Mesendoderm (in vitro differentiated cells): ENCODE data around the gene RTN4.

ENCODE experiments used
- DNase-seq: peaks from one replicate; pipeline ENCODE4 v3.0.0; 2013
- H2AK5ac ChIP-seq: 2 replicates; pipeline ENCODE4 v1.6.1; 2013; ENCODE audit warnings: low read length, inconsistent platforms
- H2BK120ac ChIP-seq: 2 replicates; pipeline ENCODE4 v1.6.1; 2013; ENCODE audit warnings: low read depth, mild to moderate bottlenecking, low read length, moderate library complexity, mixed read lengths
- H2BK15ac ChIP-seq: replicated peaks from 2 replicates; pipeline ENCODE4 v1.6.1; 2013; ENCODE audit warnings: low read depth, mild to moderate bottlenecking, moderate library complexity
- H2BK5ac ChIP-seq: 2 replicates; pipeline ENCODE4 v1.6.1; 2013; ENCODE audit warnings: low read length, inconsistent platforms
- H3K18ac ChIP-seq: 2 replicates; pipeline ENCODE4 v1.6.1; 2013; ENCODE audit warnings: mild to moderate bottlenecking, low read length, mixed read lengths
- H3K23ac ChIP-seq: one replicate; pipeline ENCODE4 v1.6.1; 2013; ENCODE audit warnings: low read length
- H3K27ac ChIP-seq: 2 replicates; pipeline ENCODE4 v1.5.1; 2013; ENCODE audit warnings: low read depth, mild to moderate bottlenecking, inconsistent platforms, low read length, moderate library complexity
- H3K27me3 ChIP-seq: 2 replicates; pipeline ENCODE4 v1.6.1; 2013; ENCODE audit warnings: low read length, control low read depth, mild to moderate bottlenecking, inconsistent platforms; ENCODE audit not compliant: insufficient read depth, poor library complexity
- H3K36me3 ChIP-seq: 2 replicates; pipeline ENCODE4 v1.6.1; 2013; ENCODE audit warnings: low read length, inconsistent platforms; ENCODE audit not compliant: control insufficient read depth, insufficient read depth
- H3K4ac ChIP-seq: one replicate; pipeline ENCODE4 v1.6.1; 2013; ENCODE audit warnings: low read depth, mild to moderate bottlenecking, low read length, moderate library complexity
- H3K4me1 ChIP-seq: 2 replicates; pipeline ENCODE4 v1.6.1; 2013; ENCODE audit warnings: low read depth, low read length, inconsistent platforms; ENCODE audit not compliant: control insufficient read depth
- H3K4me2 ChIP-seq: 2 replicates; pipeline ENCODE4 v1.6.1; 2013; ENCODE audit warnings: low read length
- H3K4me3 ChIP-seq: 2 replicates; pipeline ENCODE4 v1.5.1; 2013; ENCODE audit warnings: mild to moderate bottlenecking, low read length
- H3K56ac ChIP-seq: one replicate; pipeline ENCODE4 v1.6.1; 2013; ENCODE audit warnings: low read length
- H3K79me1 ChIP-seq: 2 replicates; pipeline ENCODE4 v1.6.1; 2013; ENCODE audit warnings: low read length, inconsistent platforms
- H3K79me2 ChIP-seq: 2 replicates; pipeline ENCODE4 v1.6.1; 2013; ENCODE audit warnings: mild to moderate bottlenecking, low read length; ENCODE audit not compliant: control insufficient read depth, insufficient read depth
- H3K9ac ChIP-seq: 2 replicates; pipeline ENCODE4 v1.6.1; 2013; ENCODE audit warnings: low read length, inconsistent platforms
- H4K5ac ChIP-seq: one replicate; pipeline ENCODE4 v1.6.1; 2013; ENCODE audit warnings: low read length
- H4K8ac ChIP-seq: one replicate; pipeline ENCODE4 v1.6.1; 2013; ENCODE audit warnings: low read depth, mild to moderate bottlenecking, control low read depth, low read length, moderate library complexity
- WGBS: extraction: QIAGEN DNeasy Blood & Tissue Kit; methylation state at CpG from one replicate; pipeline ENCODE4 v1.1.7; 2013; ENCODE audit warnings: low lambda C conversion rate, missing lambda C conversion rate; ENCODE audit not compliant: insufficient coverage; ENCODE audit errors: extremely low coverage; 5-methylcytosine and 5-hydroxymethylcytosine counted together

RTN4 gene

DNA sequence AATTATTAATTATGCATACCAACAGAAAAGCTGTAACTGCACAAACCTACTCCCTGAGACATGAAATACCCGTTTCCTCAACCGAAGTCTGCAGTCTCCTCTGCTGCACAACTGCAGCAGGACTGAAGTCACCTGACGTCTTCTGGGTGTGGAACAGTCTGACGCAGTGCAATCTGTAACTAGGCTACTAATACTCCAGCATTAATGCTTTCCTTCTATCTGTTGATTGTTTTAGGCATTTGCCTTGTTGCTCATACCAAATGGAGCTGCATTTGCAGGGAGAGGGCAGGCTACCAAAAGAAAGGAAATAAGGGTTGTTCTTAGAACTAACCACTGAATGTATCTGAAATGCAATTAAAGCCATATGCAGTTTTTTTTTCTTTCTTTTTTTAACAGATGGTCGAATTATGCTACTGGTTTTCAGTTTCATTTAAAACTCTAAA lies 40.1 kb downstream of the RTN4 start:
- no CpG with 5 or more reads among the region's 5 CpGs for WGBS

DNA sequence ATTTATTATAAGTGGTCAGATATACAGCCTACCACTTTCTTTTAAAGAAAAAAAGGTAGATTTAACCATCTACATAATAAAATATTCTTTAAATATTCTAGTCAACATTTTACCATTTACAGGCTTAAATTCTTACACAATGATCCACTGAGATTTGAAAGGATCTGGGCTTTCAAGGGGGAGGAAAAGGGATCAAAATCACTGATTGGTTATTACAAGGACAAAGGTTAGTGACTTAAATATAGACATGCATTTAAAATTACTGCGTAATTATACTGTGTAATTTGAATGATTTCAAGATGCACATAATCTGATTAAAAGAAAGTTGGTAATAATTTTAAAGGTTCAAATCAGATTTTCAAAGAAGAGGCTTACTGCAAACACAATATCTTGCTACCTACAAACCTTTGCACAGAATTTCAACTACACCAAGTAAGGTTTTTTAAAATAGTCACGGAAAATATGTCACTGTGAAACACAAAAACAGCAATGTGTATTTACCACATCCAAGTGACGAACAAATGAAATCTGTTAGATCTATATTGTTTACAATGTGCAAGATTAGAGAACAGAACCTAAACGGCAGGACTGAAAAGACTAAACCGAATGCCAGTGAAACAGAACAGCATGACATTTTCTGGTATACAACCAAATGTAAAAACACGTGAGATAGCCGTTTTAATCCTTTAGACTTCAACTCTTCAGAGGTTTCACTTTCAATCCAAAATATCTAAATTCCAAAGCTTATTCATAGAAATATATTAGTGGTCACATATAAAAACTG lies 40.8 kb downstream of the RTN4 start:
- no peaks in the 10 kb centered on the region for H3K27me3 ChIP-seq
- no peaks in the 10 kb centered on the region for H3K36me3 ChIP-seq
- H3K4me1 ChIP-seq, result peaks cover 3% of the 10 kb centered on the region
- no CpG with 5 or more reads among the region's 7 CpGs for WGBS
- no peak overlapping the region for H3K23ac ChIP-seq
- peaks cover 72% of the 10 kb centered on the region for H3K79me2 ChIP-seq
- H3K18ac ChIP-seq, result no peak overlapping the region
- H3K27ac ChIP-seq, result no peak overlapping the region
- H3K79me1 ChIP-seq, result peaks cover 6% of the 10 kb centered on the region
- H3K56ac ChIP-seq, result no peak overlapping the region
- no peak overlapping the region for H4K8ac ChIP-seq
- no peak overlapping the region for H3K4me3 ChIP-seq
- H2AK5ac ChIP-seq, result no peak overlapping the region
- no peak overlapping the region for H2BK15ac ChIP-seq
- no peak overlapping the region for H3K9ac ChIP-seq
- H2BK120ac ChIP-seq, result no peak overlapping the region
- H4K5ac ChIP-seq, result no peak overlapping the region
- H3K4me2 ChIP-seq, result no peak overlapping the region
- no peak overlapping the region for H2BK5ac ChIP-seq
- DNase-seq, result no peak
- no peak overlapping the region for H3K4ac ChIP-seq

More for the DNA sequence above, 40.1 kb downstream of the RTN4 start:
- Histone ChIP-seq H3K56ac (peak overlapping the region; percentile 43), H4K5ac (no peak overlapping the region), H3K4me3 (no peak overlapping the region), H3K4ac (no peak overlapping the region), H2BK15ac (no peak overlapping the region), H3K23ac (no peak overlapping the region), H3K4me1 (peaks cover 3% of the 10 kb centered on the region), H3K79me1 (peaks cover 3% of the 10 kb centered on the region), H3K27ac (no peak overlapping the region), H3K4me2 (no peak overlapping the region), H3K79me2 (peaks cover 71% of the 10 kb centered on the region), H3K9ac (no peak overlapping the region), H2AK5ac (no peak overlapping the region), H2BK120ac (no peak overlapping the region), H3K18ac (no peak overlapping the region), H3K36me3 (no peaks in the 10 kb centered on the region), H3K27me3 (no peaks in the 10 kb centered on the region), H4K8ac (no peak overlapping the region), H2BK5ac (no peak overlapping the region)
- peak; percentile 26 for DNase-seq

DNA sequence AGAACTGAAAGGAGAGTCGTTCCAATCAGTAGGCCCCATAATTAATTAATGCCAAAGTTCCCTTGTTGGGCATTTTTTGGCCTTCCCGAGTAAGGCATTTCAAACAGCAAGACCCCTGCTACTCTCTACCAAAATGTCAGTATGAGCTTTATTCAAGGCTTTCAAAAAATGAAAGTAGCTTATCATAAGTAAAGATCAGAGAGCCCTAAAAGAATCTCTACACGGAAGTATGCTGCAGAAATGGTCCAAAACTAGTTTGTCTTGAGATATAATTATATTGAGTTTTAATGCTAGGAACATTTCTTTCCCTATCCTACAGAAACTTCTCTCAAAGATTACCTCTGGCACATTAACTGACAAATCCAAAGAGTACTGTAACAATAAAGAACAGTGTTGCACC lies 43.9 kb downstream of the RTN4 start:
- H2BK5ac ChIP-seq, result no peak overlapping the region
- no CpG with 5 or more reads among the region's 3 CpGs for WGBS
- H3K27me3 ChIP-seq, result no peaks in the 10 kb centered on the region
- no peak overlapping the region for H4K8ac ChIP-seq
- H3K4ac ChIP-seq, result no peak overlapping the region
- peaks cover 75% of the 10 kb centered on the region for H3K79me2 ChIP-seq
- DNase-seq, result no peak
- no peak overlapping the region for H4K5ac ChIP-seq
- no peak overlapping the region for H3K56ac ChIP-seq
- H3K18ac ChIP-seq, result no peak overlapping the region
- no peak overlapping the region for H3K23ac ChIP-seq
- H2BK15ac ChIP-seq, result no peak overlapping the region
- H3K4me3 ChIP-seq, result no peak overlapping the region
- H3K27ac ChIP-seq, result no peak overlapping the region
- peaks cover 3% of the 10 kb centered on the region for H3K4me1 ChIP-seq
- H2BK120ac ChIP-seq, result no peak overlapping the region
- H3K36me3 ChIP-seq, result no peaks in the 10 kb centered on the region
- H3K9ac ChIP-seq, result no peak overlapping the region
- H3K79me1 ChIP-seq, result peaks cover 6% of the 10 kb centered on the region
- H2AK5ac ChIP-seq, result no peak overlapping the region
- no peak overlapping the region for H3K4me2 ChIP-seq

DNA sequence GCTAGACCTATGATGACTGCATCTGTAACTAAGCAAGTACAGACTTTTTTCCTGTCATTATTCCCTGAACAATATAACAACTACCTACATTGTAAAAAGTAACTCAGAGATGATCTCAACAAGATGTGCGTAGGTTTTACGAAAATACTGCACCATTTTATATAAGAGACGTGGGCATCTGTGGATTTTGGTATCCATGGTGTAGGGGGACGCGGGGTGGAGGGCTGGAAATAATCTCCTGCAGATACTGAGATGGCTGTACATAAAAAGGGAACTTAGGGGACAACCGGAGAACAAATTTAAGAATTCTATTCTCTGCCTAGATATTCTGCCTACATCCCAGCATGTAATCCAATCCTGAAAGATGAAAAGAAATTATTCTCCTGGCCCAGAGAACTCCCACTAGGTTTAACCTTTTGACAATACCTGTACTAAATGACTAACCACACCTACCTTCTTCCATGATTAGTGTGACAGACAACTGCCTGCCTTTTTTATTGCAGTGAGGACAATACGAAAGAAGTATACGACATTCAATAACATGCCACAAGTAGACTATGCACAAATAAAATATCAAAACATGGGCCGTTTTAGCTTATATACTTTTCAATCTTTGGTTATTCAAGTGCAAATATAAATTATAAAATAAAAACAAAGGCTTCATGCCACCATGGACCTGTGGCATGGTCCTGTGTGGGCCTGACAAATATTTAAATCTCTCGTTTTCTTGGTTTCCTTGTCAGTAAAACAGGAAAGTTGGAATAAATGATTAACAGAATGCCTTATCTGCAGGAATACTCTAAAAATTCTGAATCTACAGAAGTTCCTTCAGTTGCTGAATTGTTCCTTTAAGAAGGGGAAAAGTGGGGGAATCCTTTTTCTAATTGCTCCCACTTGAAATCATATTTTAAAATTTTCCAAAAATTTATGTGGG lies 46.3 kb downstream of the RTN4 start:
- Histone ChIP-seq H2BK120ac (no peak overlapping the region), H3K79me2 (peaks cover 72% of the 10 kb centered on the region), H4K5ac (no peak overlapping the region), H3K79me1 (peaks cover 4% of the 10 kb centered on the region), H3K36me3 (no peaks in the 10 kb centered on the region), H3K27me3 (no peaks in the 10 kb centered on the region), H4K8ac (peak overlapping the region; percentile 56), H3K4ac (no peak overlapping the region), H3K4me2 (no peak overlapping the region), H3K4me1 (no peaks in the 10 kb centered on the region), H2BK5ac (no peak overlapping the region), H3K56ac (no peak overlapping the region), H3K4me3 (no peak overlapping the region), H3K27ac (no peak overlapping the region), H3K9ac (no peak overlapping the region), H2BK15ac (no peak overlapping the region), H3K18ac (no peak overlapping the region), H3K23ac (no peak overlapping the region), H2AK5ac (no peak overlapping the region)
- no peak for DNase-seq
- WGBS, result no CpG with 5 or more reads among the region's 10 CpGs

DNA sequence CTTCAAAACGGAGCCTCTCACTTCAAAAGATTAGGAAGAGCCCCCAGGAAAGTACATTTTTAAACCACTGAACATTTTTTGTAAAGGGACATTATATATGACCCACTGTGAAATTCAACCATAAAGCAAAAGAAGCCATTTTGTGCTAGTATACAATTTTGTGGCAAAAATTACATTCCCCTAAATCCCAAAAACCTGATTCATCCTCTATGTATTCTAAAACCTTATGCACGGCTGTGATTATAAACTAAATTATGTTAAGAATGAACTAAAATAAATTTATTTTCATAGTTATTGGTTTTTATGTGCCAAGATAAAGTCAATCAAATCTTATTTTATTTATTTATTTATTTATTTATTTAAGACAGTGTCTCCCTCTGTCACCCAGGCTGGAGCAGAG lies 48.5 kb downstream of the RTN4 start:
- Histone ChIP-seq H3K79me2 (peaks cover 70% of the 10 kb centered on the region), H3K36me3 (no peaks in the 10 kb centered on the region), H4K8ac (no peak overlapping the region), H2BK5ac (no peak overlapping the region), H4K5ac (no peak overlapping the region), H3K27ac (no peak overlapping the region), H3K79me1 (peaks cover 4% of the 10 kb centered on the region), H3K4me3 (no peak overlapping the region), H2AK5ac (no peak overlapping the region), H3K23ac (no peak overlapping the region), H3K4me1 (no peaks in the 10 kb centered on the region), H3K56ac (no peak overlapping the region), H2BK120ac (no peak overlapping the region), H3K18ac (no peak overlapping the region), H3K4ac (no peak overlapping the region), H3K27me3 (no peaks in the 10 kb centered on the region), H3K9ac (no peak overlapping the region), H3K4me2 (no peak overlapping the region), H2BK15ac (no peak overlapping the region)
- DNase-seq, result no peak
- WGBS, result no CpG with 5 or more reads among the region's 2 CpGs
